Neural crest cell (in vitro differentiated cells): ENCODE results near the gene NDUFA3. TPM values are rescaled to one million over a fixed set of nuclear protein-coding genes. Genes with fewer than 3 reads are reported as not detected.

ENCODE experiments used
- DNase-seq: peaks from one replicate; pipeline ENCODE4 v3.0.0; 2021; ENCODE audit warnings: low read depth, mixed read lengths, low spot score
- H3K27ac Mint-ChIP-seq: one replicate; pipeline ENCODE4 v1.8.0; 2021; ENCODE audit warnings: mild to moderate bottlenecking, mixed read lengths; ENCODE audit not compliant: unreplicated experiment
- H3K27me3 Mint-ChIP-seq: 2 replicates; pipeline ENCODE4 v1.8.0; 2021; ENCODE audit warnings: low read depth, mild to moderate bottlenecking, mixed read lengths
- H3K36me3 Mint-ChIP-seq: 2 replicates; pipeline ENCODE4 v1.8.0; 2021; ENCODE audit warnings: low read depth, mild to moderate bottlenecking, mixed read lengths
- H3K4me1 Mint-ChIP-seq: 2 replicates; pipeline ENCODE4 v1.8.0; 2021; ENCODE audit warnings: mixed read lengths
- H3K4me3 Mint-ChIP-seq: one replicate; pipeline ENCODE4 v1.8.0; 2021; ENCODE audit warnings: mild to moderate bottlenecking, mixed read lengths
- H3K9me3 Mint-ChIP-seq: 2 replicates; pipeline ENCODE4 v1.8.0; 2021; ENCODE audit warnings: mixed read lengths
- CTCF ChIP-seq: fragments of 200-600 bp; sonication (generic); conservative IDR thresholded peaks from 2 replicates; pipeline ENCODE4 v1.5.0; 2021; ENCODE audit warnings: antibody characterized with exemption, mild to moderate bottlenecking
- total RNA-seq: library from RNA; stranded (reverse); gene quantifications from 2 replicates; pipeline ENCODE4 v1.2.1, GENCODE V29; 2021

Gene NDUFA3
- total RNA-seq, 1 donor from 2014 or later = 131 TPM

- no peak overlapping the region for H3K4me3 Mint-ChIP-seq
- no peaks in the 10 kb centered on the region for H3K27me3 Mint-ChIP-seq
- peaks cover 2% of the 10 kb centered on the region for H3K36me3 Mint-ChIP-seq
- no peak for DNase-seq
- no peak for TF ChIP-seq CTCF
- H3K9me3 Mint-ChIP-seq = no peaks in the 10 kb centered on the region
- H3K27ac Mint-ChIP-seq = no peak overlapping the region
- no peaks in the 10 kb centered on the region for H3K4me1 Mint-ChIP-seq
Measured at GRCh38 chr19:54074851-54075250, 27.8 kb upstream of the NDUFA3 start.

- Mint-ChIP-seq H3K9me3 (no peaks in the 10 kb centered on the region), H3K4me1 (no peaks in the 10 kb centered on the region), H3K36me3 (peaks cover 2% of the 10 kb centered on the region), H3K27me3 (no peaks in the 10 kb centered on the region), H3K27ac (no peak overlapping the region), H3K4me3 (no peak overlapping the region)
- no peak for DNase-seq
- no peak for TF ChIP-seq CTCF
Measured at GRCh38 chr19:54077334-54077733, 25.3 kb upstream of the NDUFA3 start.

DNA sequence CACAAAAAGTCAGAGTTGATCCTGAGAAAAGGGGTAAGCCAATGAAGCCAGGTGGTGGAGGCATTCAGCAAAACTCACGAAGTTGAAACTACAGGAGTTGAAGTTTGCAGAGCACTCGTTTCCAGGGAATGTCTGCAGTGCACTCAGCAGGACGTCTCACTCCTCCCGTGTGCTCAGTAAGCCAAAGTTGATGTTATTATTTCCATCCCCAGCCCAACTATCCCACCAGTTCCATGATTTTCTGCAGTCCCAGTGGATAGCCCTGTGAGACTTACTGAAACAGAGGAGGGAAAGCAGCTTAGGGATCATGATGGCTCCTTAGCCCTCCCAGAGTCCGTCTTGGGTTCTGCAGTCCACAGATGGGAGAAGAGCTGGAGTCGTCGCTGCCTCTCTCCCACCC, 21.6 kb upstream of the NDUFA3 start, which contains the start of gene TARM1:
Gene TARM1, minus strand, starts transcription at position 334 of the 400 bp plus-strand sequence. Its CDS starts 25 bp downstream, at position 309.
- Mint-ChIP-seq H3K27me3 (peaks cover 3% of the 10 kb centered on the region), H3K9me3 (peaks cover 2% of the 10 kb centered on the region), H3K4me3 (no peak within 1 kb of the TSS), H3K27ac (no peak within 1 kb of the TSS), H3K36me3 (peaks cover 2% of the 10 kb centered on the region), H3K4me1 (no peaks in the 10 kb centered on the region)
- no peak for DNase-seq
- TF ChIP-seq CTCF = no peak

DNA sequence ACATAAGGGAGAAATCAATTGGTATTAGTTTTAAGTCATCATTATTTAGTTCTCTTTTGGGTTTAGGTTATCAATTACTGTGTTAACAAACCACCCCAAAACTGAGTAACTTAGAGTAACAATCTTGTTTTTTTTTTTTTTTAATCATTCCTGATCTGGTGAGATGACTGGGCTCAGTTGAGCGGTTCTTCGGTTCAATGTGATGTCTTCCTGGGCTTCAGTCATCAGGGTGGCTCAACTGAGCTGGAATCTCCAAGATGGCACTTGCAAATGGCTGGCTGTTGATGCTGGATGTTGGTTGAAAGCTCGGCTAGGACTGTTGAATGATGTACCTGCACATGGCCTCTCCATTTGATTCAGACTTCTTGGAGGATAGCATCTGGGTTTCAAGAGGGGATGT, 18.2 kb upstream of the NDUFA3 start:
- Mint-ChIP-seq H3K27me3 (peaks cover 18% of the 10 kb centered on the region), H3K9me3 (peaks cover 2% of the 10 kb centered on the region), H3K27ac (no peak overlapping the region), H3K4me1 (no peaks in the 10 kb centered on the region), H3K4me3 (no peak overlapping the region), H3K36me3 (no peaks in the 10 kb centered on the region)
- no peak for DNase-seq
- TF ChIP-seq CTCF = no peak

DNA sequence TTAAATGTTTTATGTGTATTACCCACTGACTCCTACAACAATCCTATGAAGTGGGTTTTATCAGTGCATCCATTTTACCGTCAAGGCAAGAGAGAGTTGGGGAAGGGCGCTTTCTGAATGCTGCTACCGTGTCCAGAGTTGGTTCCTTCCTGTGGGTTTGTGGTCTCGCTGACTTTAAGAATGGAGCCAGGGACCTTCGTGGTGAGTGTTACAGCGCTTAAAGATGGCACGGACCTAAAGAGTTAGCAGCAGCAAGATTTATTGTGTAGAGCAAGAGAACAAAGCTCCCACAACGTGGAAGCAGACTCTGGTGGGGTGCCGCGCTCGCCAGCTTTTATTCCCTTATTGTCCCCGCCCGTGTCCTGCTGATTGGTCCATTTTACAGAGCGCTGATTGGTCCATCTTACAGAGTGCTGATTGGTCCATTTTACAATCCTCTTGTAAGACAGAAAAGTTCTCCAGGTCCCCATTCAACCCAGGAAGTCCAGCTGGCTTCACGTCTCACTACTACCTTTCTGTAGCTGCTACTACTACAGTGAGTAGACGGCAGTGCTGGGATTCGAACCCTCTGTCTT, 8.1 kb upstream of the NDUFA3 start:
- H3K9me3 Mint-ChIP-seq = peaks cover 2% of the 10 kb centered on the region
- peaks cover 59% of the 10 kb centered on the region for H3K27me3 Mint-ChIP-seq
- H3K27ac Mint-ChIP-seq = no peak overlapping the region
- TF ChIP-seq CTCF = no peak
- H3K4me3 Mint-ChIP-seq = no peak overlapping the region
- H3K4me1 Mint-ChIP-seq = peaks cover 5% of the 10 kb centered on the region
- no peak for DNase-seq
- no peaks in the 10 kb centered on the region for H3K36me3 Mint-ChIP-seq
